Measurements from ENCODE around the gene CDC42BPB.
A peak's percentile ranks its signal among the peaks of the same experiment; 100 is the strongest.

Gene CDC42BPB

GRCh38 chr14:102938191-102938590 lies 119.2 kb downstream of the CDC42BPB start:
- no peaks in the 10 kb centered on the region for H3K4me1 ChIP-seq (ENCODE audit: control insufficient read depth, insufficient read depth, low read length)
- no peaks in the 10 kb centered on the region for H3K27me3 ChIP-seq (ENCODE audit: control insufficient read depth, insufficient read depth, low read length, poor library complexity, severe bottlenecking)
- WGBS, 2 experiments = 95% methylated on average over 12 of the region's 12 CpGs
- peaks cover 24% of the 10 kb centered on the region for H3K36me3 ChIP-seq (ENCODE audit: control insufficient read depth, insufficient read depth, low read length)
- no peak overlapping the region for H3K27ac ChIP-seq (ENCODE audit: insufficient read depth, low read depth, low read length, poor library complexity, severe bottlenecking)
- no peaks in the 10 kb centered on the region for H3K9me3 ChIP-seq (ENCODE audit: control insufficient read depth, low read length)
- H3K4me3 ChIP-seq (ENCODE audit: insufficient read depth, low read depth, low read length) = no peak overlapping the region

- H3K27ac ChIP-seq (ENCODE audit: insufficient read depth, low read depth, low read length, poor library complexity, severe bottlenecking) = no peak overlapping the region
- no peaks in the 10 kb centered on the region for H3K27me3 ChIP-seq (ENCODE audit: control insufficient read depth, insufficient read depth, low read length, poor library complexity, severe bottlenecking)
- no peaks in the 10 kb centered on the region for H3K9me3 ChIP-seq (ENCODE audit: control insufficient read depth, low read length)
- no peak overlapping the region for H3K4me3 ChIP-seq (ENCODE audit: insufficient read depth, low read depth, low read length)
- H3K4me1 ChIP-seq (ENCODE audit: control insufficient read depth, insufficient read depth, low read length) = no peaks in the 10 kb centered on the region
- 92 to 96% methylated on average over 22 of the region's 22 CpGs for WGBS, 2 experiments
- peaks cover 24% of the 10 kb centered on the region for H3K36me3 ChIP-seq (ENCODE audit: control insufficient read depth, insufficient read depth, low read length)
Observed at GRCh38 chr14:102937331-102938175, 119.8 kb downstream of the CDC42BPB start.

- Histone ChIP-seq H3K27me3 (ENCODE audit: control insufficient read depth, insufficient read depth, low read length, poor library complexity, severe bottlenecking) (peaks cover 13% of the 10 kb centered on the region), H3K9me3 (ENCODE audit: control insufficient read depth, low read length) (no peaks in the 10 kb centered on the region), H3K4me1 (ENCODE audit: control insufficient read depth, insufficient read depth, low read length) (no peaks in the 10 kb centered on the region), H3K27ac (ENCODE audit: insufficient read depth, low read depth, low read length, poor library complexity, severe bottlenecking) (no peak overlapping the region), H3K4me3 (ENCODE audit: insufficient read depth, low read depth, low read length) (no peak overlapping the region), H3K36me3 (ENCODE audit: control insufficient read depth, insufficient read depth, low read length) (peaks cover 21% of the 10 kb centered on the region)
- WGBS, 2 experiments = 95 to 96% methylated on average over 3 to 4 of the region's 4 CpGs
Observed at GRCh38 chr14:102935756-102936155, 121.6 kb downstream of the CDC42BPB start.

- Histone ChIP-seq H3K27ac (ENCODE audit: insufficient read depth, low read depth, low read length, poor library complexity, severe bottlenecking) (no peak overlapping the region), H3K4me3 (ENCODE audit: insufficient read depth, low read depth, low read length) (no peak overlapping the region), H3K36me3 (ENCODE audit: control insufficient read depth, insufficient read depth, low read length) (peaks cover 10% of the 10 kb centered on the region), H3K9me3 (ENCODE audit: control insufficient read depth, low read length) (no peaks in the 10 kb centered on the region), H3K4me1 (ENCODE audit: control insufficient read depth, insufficient read depth, low read length) (peaks cover 8% of the 10 kb centered on the region), H3K27me3 (ENCODE audit: control insufficient read depth, insufficient read depth, low read length, poor library complexity, severe bottlenecking) (peaks cover 33% of the 10 kb centered on the region)
- 94 to 95% methylated on average over 20 of the region's 20 CpGs for WGBS, 2 experiments
Observed at GRCh38 chr14:102933618-102934231, 123.6 kb downstream of the CDC42BPB start.

- Histone ChIP-seq H3K4me1 (ENCODE audit: control insufficient read depth, insufficient read depth, low read length) (peaks cover 8% of the 10 kb centered on the region), H3K9me3 (ENCODE audit: control insufficient read depth, low read length) (no peaks in the 10 kb centered on the region), H3K36me3 (ENCODE audit: control insufficient read depth, insufficient read depth, low read length) (peaks cover under 1% of the 10 kb centered on the region), H3K4me3 (ENCODE audit: insufficient read depth, low read depth, low read length) (no peak overlapping the region), H3K27ac (ENCODE audit: insufficient read depth, low read depth, low read length, poor library complexity, severe bottlenecking) (no peak overlapping the region), H3K27me3 (ENCODE audit: control insufficient read depth, insufficient read depth, low read length, poor library complexity, severe bottlenecking) (peaks cover 44% of the 10 kb centered on the region)
- WGBS, 2 experiments = 93 to 94% methylated on average over 25 to 26 of the region's 26 CpGs
Observed at GRCh38 chr14:102932484-102933248, 124.7 kb downstream of the CDC42BPB start.

- no peaks in the 10 kb centered on the region for H3K9me3 ChIP-seq (ENCODE audit: control insufficient read depth, low read length)
- no peaks in the 10 kb centered on the region for H3K36me3 ChIP-seq (ENCODE audit: control insufficient read depth, insufficient read depth, low read length)
- H3K27me3 ChIP-seq (ENCODE audit: control insufficient read depth, insufficient read depth, low read length, poor library complexity, severe bottlenecking) = peaks cover 53% of the 10 kb centered on the region
- H3K4me3 ChIP-seq (ENCODE audit: insufficient read depth, low read depth, low read length) = no peak overlapping the region
- H3K4me1 ChIP-seq (ENCODE audit: control insufficient read depth, insufficient read depth, low read length) = peaks cover 8% of the 10 kb centered on the region
- no peak overlapping the region for H3K27ac ChIP-seq (ENCODE audit: insufficient read depth, low read depth, low read length, poor library complexity, severe bottlenecking)
- 94 to 96% methylated on average over 12 of the region's 12 CpGs for WGBS, 2 experiments
Observed at GRCh38 chr14:102931580-102932285, 125.6 kb downstream of the CDC42BPB start.

- H3K27me3 ChIP-seq (ENCODE audit: control insufficient read depth, insufficient read depth, low read length, poor library complexity, severe bottlenecking) = peaks cover 60% of the 10 kb centered on the region
- 63% methylated on average over 34 of the region's 34 CpGs for WGBS, 2 experiments
- H3K36me3 ChIP-seq (ENCODE audit: control insufficient read depth, insufficient read depth, low read length) = no peaks in the 10 kb centered on the region
- H3K27ac ChIP-seq (ENCODE audit: insufficient read depth, low read depth, low read length, poor library complexity, severe bottlenecking) = no peak overlapping the region
- H3K9me3 ChIP-seq (ENCODE audit: control insufficient read depth, low read length) = no peaks in the 10 kb centered on the region
- H3K4me3 ChIP-seq (ENCODE audit: insufficient read depth, low read depth, low read length) = no peak overlapping the region
- peaks cover 8% of the 10 kb centered on the region for H3K4me1 ChIP-seq (ENCODE audit: control insufficient read depth, insufficient read depth, low read length)
Observed at GRCh38 chr14:102930753-102931579, 126.4 kb downstream of the CDC42BPB start.

- H3K27ac ChIP-seq (ENCODE audit: insufficient read depth, low read depth, low read length, poor library complexity, severe bottlenecking) = no peak overlapping the region
- H3K9me3 ChIP-seq (ENCODE audit: control insufficient read depth, low read length) = no peaks in the 10 kb centered on the region
- H3K4me3 ChIP-seq (ENCODE audit: insufficient read depth, low read depth, low read length) = peak overlapping the region; percentile 10
- H3K36me3 ChIP-seq (ENCODE audit: control insufficient read depth, insufficient read depth, low read length) = no peaks in the 10 kb centered on the region
- WGBS, 2 experiments = 4% methylated on average over 73 of the region's 74 CpGs
- H3K27me3 ChIP-seq (ENCODE audit: control insufficient read depth, insufficient read depth, low read length, poor library complexity, severe bottlenecking) = peaks cover 68% of the 10 kb centered on the region
- peaks cover 11% of the 10 kb centered on the region for H3K4me1 ChIP-seq (ENCODE audit: control insufficient read depth, insufficient read depth, low read length)
Observed at GRCh38 chr14:102930138-102930752, 127.1 kb downstream of the CDC42BPB start.
